Epidermal melanocyte (primary cell): ENCODE results near the gene LDB3.

Experiments used
- DNase-seq: peaks from one replicate; pipeline ENCODE4 v3.0.0; 2011; ENCODE audit warnings: low spot score; ENCODE audit not compliant: insufficient read length

The LDB3 gene

GRCh38 chr10:86703176-86703575 lies 34.9 kb downstream of the LDB3 start:
- no peak for DNase-seq

- no peak for DNase-seq
Observed at GRCh38 chr10:86705139-86705538, 36.8 kb downstream of the LDB3 start.

GRCh38 chr10:86705905-86706304 lies 37.6 kb downstream of the LDB3 start:
- no peak for DNase-seq

- DNase-seq: no peak
Observed at GRCh38 chr10:86706401-86706841, 38.1 kb downstream of the LDB3 start.

GRCh38 chr10:86706977-86707376 lies 38.7 kb downstream of the LDB3 start:
- no peak for DNase-seq

GRCh38 chr10:86707505-86707904 lies 39.2 kb downstream of the LDB3 start:
- DNase-seq: no peak

GRCh38 chr10:86708068-86708782 lies 39.9 kb downstream of the LDB3 start:
- no peak for DNase-seq

- DNase-seq: no peak
Observed at GRCh38 chr10:86708783-86709380, 40.6 kb downstream of the LDB3 start.

- DNase-seq: no peak
Observed at GRCh38 chr10:86709396-86710185, 41.3 kb downstream of the LDB3 start.

GRCh38 chr10:86710987-86711512 lies 42.7 kb downstream of the LDB3 start:
- peak; percentile 93 for DNase-seq

- DNase-seq: peak; percentile 52
Observed at GRCh38 chr10:86711513-86712316, 43.4 kb downstream of the LDB3 start.

GRCh38 chr10:86712317-86712707 lies 44.0 kb downstream of the LDB3 start:
- no peak for DNase-seq

GRCh38 chr10:86715156-86715795 lies 47.0 kb downstream of the LDB3 start:
- no peak for DNase-seq

GRCh38 chr10:86715836-86716235 lies 47.5 kb downstream of the LDB3 start:
- no peak for DNase-seq

GRCh38 chr10:86716466-86716865 lies 48.2 kb downstream of the LDB3 start:
- no peak for DNase-seq

GRCh38 chr10:86718556-86718955 lies 50.2 kb downstream of the LDB3 start:
- no peak for DNase-seq

- no peak for DNase-seq
Observed at GRCh38 chr10:86721232-86721631, 52.9 kb downstream of the LDB3 start.

- no peak for DNase-seq
Observed at GRCh38 chr10:86723009-86723408, 54.7 kb downstream of the LDB3 start.

GRCh38 chr10:86724445-86724844 lies 56.1 kb downstream of the LDB3 start:
- no peak for DNase-seq

GRCh38 chr10:86725980-86726676 lies 57.8 kb downstream of the LDB3 start:
- no peak for DNase-seq
